SKM-1 treated with dmso at 0.1 percent for 144 hours (cell line): ENCODE measurements around the gene SRP72.
A peak's percentile ranks its signal among the peaks of the same experiment; 100 is the strongest.
"Not testable (repeated sequence)": the region's sequence is repeated elsewhere in the genome, so short reads cannot be mapped to it uniquely, and the experiment has no call there.

Source experiments
- DNase-seq: peaks from one replicate; lab custom pipeline; 2025; ENCODE audit not compliant: unreplicated experiment; lab: John Stamatoyannopoulos, UW

Gene SRP72

DNA sequence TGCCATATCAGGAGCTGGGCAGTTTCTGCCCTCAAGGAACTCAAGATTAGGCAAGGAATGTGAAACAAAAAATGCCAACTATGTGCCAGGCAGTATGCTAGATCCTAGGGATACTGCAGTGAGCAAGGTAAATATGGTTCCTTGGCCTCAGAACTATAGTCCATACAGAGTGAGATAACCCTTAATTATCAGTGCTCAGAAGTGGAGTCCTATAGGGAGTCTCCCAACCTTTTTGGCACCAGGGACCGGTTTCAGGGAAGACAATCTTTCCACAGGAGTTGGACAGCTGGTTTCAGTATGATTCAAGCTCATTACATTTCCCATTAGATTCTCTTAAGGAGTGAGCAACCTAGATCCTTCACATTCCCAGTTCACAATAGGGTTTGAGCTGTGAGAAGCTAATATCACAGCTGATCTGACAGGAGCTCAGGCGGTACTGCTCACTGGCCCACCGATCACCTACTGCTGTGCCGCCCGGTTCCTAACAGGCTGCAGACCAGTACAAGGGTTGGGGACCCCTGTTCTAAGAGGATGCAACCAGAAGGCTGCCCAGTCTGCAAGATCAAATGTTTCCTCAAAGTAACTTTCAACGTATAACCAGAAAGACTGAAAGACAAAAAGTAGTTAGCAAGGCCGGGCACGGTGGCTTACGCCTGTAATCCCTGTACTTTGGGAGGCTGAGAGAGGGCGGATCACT lies 1.7 kb upstream of the SRP72 start:
- DNase-seq: no peak

DNA sequence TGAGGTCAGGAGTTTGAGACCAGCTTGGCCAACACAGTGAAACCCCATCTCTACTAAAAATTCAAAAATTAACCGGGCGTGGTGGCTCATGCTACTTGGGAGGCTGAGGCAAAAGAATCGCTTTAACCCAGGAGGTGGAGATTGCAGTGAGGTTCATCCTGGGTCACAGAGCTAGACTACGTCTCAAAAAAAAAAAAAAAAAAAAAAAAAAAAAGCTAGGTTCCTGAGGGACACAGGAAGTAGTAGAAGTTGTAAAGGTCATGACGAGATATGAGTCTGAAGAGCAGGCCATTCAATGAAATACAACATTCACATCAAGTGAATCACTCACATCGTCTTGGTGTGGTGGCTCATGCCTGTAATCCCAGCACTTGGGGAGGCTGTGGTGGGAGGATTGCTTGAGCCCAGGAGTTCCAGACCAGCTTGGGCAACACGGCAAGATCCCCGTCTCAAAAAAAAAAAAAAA lies 1.1 kb upstream of the SRP72 start:
- DNase-seq: not testable (repeated sequence)

DNA sequence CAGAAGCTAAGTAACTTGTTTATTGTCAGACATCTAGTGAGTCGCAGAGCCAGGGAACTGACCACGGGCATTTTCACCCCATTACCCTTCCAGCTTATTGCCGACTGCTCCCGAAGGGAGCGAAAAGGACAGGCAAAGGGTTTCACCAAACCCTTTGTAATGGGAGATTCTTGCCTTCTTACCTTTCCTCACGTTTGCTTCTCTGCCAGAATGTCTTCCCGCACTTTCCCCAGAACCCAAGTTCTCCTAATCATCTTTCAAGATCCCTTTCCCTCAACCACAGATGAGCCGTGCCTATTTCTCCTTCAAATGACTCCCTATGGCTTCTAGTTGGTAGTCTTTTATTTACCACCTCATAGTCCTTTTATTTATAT lies 520 bp upstream of the SRP72 start:
- DNase-seq: no peak

DNA sequence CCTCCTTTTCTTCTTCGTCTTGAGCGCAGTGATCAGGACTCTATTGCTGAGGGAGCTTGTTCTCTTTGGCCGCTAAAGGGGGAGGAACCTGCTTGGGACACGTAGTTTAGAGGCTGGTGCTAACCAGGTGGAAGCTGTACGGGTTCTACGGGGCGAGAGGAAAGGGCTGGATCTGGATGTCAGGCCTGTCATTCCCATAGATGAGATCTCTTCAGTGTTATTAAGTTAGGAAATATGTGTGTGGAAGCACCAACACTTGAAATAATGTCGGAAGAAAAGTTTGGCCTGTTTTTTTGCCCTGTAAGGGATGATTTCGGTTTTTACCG lies 643 bp downstream of the SRP72 start:
- DNase-seq: peak; percentile 62

DNA sequence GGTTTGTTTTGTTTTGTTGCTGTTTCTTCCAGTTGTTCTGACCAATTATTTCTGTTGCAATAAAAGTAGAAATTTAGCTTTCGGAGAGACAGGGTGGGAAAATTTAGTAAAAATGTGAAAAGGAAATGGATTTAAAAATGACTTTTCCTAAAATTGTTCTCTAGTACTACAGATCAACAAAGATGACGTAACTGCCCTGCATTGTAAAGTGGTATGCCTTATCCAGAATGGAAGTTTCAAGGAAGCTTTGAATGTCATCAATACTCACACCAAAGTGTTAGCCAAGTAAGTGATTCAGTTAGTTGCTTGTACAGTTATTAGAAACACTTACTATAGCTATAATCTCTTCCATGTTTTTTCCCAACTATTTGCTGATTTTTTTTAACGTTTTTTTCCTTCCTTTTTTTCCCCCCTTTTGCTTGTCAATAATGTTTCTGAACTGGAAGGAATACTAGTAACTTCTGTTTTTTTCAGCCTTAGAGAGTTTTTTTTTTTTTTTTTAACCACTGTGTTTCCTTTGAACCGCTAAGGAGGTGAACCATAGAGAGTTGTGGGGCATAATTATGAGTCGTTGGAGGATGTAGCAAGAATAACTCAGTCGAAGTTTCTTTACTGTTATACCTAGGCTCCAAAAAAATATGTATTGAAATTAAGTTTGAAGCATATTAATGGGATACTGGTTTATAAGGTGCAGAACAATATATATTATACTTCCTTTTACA lies 2.2 kb downstream of the SRP72 start:
- DNase-seq: peak; percentile 22

DNA sequence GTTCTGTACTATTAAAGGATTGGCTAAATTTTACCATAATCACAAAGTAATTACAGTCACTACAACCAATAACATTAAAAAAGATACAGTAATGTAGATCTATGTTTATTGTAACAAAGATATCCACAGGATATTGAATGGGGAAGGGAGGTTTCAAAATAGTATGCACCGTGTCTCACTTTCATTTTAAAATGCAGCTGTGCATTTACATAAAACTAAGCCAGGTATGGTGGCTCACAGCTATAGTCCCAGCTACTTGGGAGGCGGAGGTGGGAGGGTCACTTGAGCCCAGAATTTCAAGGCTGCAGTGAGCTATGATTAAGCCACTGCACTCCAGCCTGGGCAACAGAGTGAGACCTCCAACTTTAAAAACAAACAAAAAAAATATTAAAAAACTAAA lies 8.5 kb downstream of the SRP72 start:
- DNase-seq: no peak

DNA sequence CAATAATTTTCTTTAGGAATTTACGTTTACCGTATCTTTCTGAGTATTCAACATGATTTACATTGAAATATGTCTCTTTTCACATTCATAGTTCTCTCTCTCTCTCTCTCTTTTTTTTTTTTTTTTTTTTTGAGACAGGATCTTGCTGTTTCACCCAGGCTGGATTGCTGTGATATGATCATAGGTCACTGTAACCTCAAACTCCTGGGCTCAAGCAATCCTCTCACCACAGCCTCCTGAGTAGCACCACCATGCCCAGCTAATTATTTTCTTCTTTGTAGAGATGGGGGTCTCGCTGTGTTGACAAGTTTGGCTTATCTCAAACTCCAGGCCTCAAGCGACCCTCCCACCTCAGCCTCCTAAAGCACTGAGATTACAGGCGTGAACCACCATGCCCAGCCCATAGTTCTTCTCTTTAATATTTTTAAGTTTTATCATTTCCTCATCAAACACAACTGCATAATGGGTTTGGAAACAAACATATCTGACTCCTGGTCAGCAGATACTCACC lies 9.8 kb downstream of the SRP72 start:
- no peak for DNase-seq

DNA sequence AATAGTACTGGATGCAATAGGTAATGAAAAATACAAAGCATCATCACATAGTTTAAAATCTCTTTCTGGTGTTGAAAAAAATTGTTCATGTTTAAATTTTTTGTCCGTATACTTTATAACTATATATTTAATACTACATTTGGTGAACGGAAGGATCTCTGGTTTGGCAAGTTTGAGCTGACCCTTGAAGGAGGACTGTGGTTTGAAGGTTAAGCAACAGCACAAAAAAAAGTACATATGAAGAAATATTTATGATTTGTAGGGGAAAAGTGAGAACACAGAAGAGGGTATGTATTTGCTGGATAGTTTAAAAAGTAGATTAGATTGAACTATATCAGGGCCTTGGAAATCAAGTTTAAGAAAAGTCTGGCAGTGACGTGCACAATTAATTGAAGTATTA lies 13.3 kb downstream of the SRP72 start:
- DNase-seq: no peak

DNA sequence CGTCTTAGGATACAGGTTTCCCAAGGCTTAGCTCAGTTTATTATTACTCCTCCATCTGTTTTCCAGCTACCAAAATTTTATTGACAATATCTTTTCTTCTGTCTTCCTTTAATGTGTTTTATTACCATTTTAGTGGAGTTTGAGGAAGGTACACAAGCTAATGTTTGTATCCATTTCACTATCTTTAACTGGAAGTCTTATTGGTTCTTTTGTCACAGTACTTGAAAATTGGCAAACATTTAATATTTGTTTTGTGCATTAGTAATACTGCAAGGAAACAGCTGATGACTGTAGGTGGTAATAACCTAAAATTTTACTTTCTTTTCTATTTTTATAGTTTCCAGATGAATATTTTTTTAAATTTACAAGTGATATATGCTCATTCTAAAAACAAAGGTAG lies 28.8 kb downstream of the SRP72 start:
- DNase-seq: no peak

DNA sequence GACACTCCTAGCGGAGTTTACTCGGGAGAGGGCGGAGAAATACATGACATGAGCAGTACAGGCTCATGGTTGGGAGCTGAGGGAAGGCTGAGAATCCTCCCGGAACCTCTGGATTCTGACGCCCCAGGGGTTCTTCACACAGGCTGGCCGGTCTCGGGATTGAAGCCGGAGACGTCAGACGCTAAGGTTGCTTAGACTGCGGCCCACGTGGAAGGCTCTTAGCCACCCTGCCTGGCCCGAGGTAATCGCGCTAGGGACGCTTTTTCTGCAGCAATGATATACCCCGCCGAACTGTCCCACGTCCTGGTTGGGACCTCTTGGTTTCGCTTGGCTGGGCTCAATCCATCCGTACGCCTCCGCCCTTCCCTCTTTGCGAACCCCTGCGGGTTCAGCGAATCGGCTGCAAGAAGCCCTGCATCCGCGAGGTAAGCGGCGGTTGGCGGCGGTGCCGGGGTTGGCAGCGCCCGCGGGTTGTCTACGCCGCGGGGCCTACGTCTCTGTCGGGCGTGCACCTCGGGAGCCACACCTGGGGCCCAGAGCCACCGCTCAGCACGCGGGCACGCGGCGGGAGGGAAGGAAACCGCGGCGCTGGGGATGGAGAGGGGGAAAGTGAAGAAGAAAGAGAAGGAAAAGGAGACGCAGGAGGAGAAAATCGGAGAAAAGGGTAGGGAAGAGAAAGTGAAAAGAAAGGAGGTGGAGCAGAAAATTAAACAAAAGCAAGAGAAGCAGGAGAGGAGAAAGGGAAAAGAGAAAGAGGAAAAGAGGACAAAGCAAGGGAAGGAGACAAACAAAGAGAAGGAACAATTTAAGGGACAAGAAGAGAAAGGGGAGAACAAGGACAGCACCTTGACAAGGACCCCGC lies 38.1 kb downstream of the SRP72 start, which contains the start of gene ARL9:
TSS of gene ARL9 (plus strand) at position 523 of the 862 bp plus-strand sequence. CDS start at position 595, 72 bp downstream.
- DNase-seq: no peak

DNA sequence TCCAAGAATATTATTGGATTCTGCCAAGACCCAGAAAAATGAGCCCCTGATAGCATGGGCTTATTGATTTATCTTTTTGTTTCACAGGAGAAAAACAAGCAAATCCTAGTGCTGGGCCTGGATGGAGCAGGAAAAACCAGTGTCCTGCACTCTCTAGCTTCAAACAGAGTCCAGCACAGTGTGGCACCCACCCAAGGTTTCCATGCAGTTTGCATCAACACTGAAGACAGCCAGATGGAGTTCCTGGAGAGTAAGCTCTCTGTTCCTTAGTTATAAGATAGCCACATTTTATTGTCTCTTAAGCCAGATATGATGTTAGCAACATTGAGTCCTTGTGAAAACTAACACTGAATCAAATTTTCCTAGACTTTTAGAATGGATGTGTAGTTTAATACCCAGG lies 43.7 kb downstream of the SRP72 start:
- DNase-seq: no peak

DNA sequence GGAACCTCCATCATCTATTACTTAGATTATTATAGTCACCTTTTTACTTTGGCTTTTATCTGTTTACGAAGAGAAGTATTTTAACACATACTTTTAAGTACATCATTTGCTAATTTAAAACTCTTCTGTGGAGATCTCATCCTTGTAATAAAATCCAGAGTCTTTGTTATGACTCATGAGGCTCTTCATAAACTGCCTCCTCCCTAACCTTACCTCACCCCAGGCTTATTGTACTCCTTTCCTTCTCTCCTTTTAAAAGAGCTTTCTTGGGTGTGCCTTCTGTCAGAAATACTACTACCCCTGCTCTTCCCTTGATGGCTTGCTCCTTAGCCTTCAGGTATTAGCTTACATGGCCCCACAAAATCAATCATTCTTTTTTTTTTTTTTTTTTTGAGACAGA lies 44.7 kb downstream of the SRP72 start:
- no peak for DNase-seq

DNA sequence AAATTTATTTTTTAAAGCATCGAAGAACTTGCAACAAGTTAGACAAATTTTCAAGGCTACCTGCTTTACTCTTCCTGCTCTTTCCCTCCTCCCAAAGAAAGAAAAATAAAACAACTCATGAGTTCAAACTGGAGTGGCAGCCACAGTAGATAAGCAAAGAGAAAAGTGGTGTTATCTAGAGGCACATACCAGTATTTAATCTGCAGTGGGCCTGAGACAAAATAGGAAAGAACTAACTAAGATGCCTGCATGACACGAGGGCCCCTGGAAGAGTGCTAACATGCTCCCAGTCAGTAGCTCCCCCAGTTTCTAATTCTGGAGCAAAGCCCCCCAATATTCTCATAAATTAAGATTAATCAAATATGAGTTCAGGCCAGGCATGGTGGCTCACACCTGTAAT lies 46.1 kb downstream of the SRP72 start:
- no peak for DNase-seq

DNA sequence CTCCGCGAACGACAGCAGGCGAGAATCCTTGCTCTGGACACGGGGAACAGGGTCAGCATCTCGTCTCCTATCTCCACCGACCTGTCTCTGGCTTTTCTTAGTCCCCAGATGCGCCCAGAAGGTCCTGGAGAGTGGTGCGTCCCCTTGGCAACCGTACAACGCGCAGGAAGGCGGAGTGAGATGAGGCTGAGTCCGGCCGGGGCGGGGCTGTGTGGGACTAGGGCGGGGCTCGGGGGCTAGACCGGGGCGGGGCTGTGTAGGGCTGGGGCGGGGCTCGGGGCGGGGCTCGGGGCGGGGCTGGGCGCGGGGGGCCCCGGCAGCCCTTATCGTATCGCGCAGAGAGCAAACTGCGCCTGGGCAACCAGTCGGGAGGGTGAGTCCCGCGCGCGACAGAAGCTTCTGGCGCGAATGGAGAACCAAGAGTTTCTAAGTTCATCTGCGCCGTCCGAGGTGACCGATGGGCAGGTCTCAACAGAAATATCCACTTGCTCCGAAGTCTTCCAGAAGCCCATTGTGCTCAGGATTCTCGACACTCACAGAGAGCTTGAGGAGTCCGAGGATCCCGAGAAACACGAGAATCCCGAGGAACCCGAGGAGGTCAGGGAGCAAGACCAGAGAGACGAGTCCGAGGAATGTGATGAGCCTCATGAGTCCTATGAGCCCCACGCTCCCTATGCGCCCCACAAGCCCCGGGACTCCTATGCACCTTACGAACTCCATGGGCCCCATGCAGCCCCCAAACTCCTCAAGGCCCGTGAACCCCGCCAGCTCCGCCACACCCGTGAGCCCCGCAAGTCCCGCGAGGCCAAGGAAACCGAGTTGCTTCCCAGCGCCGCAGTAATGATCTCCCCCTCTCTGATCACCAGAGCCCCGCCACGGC lies 63.1 kb downstream of the SRP72 start:
- DNase-seq: peak; percentile 60

DNA sequence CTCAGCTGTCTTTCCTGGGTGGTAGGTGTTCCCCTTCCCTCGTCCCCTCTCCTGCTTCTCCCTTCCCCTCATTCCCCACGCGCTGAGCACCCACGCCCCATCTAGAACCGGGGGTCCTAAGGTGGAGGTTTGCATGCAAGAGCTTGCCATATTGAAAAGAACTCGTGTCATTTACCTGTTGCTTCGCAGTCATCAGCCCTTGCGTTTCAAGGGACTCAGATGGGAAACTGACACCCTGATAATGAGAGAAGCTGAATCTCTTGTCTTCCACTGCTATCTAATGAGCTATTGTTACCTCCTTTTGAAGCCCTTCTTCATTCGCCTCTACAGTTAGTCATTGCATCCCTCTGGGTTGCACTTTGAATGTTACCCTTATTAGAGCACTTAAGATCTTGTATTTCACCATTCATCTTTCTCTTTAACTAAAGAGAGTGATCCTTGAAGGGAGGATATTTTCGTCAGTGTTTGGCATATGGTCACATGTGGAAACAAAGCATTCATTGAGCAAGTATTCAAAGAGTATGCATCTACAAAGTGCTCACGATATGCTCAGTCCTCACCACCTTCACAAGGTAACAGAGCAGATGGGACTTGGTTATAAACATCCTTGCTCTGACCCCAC lies 63.8 kb downstream of the SRP72 start:
- no peak for DNase-seq

DNA sequence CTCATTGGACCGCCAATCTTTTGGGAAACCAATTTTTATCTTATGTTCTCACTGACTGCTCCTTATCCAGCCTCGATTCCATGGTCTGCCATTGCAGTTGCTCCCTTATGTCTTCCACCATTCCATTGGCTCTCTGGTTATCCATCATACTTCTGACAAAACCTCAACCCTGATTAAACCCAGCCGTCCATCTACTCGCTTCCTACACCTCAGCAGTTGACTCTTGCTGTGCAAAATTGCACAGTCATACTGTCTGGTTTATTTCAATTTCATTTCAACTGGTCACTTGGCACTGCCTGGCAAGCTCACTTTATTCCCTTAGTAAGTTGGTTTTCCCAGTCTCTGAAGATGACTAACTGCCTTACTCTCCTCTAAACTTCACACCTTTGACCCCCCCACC lies 64.4 kb downstream of the SRP72 start:
- DNase-seq: no peak

DNA sequence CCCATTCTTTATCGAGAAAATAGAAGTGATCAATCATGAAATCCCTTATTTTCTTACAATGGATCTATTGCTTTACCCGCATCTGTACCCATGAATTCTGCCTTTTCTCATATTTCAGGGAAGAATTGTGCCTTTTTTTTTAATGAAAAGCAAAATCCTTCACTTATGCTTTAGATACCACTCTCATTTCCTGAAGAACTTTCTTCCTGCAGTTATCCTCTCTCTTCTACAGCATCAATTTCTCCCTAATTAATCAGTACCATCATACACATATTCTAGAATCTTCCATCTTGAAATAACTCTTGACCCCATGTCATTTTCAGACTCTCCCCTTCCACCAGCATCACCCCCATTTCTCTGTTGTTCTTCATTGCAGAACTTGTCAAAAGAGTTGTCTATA lies 64.8 kb downstream of the SRP72 start:
- no peak for DNase-seq

DNA sequence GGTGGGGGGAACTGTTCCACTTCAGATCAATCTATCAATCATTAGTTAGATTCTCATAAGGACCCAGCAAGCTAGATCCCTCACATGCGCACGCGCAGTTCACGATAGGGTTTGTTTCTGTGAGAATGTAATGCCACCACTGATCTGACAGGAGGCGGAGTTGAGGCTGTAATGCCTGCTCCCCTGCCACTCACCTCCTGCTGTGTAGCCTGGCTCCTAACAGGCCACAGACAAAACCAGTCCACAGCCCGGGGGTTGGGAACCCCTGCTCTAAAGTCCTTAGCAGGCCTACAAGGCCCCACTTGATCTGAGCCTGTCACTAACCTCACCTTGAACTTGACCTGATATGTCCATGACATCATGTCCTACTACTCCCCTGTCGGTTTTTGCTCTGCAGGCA lies 68.5 kb downstream of the SRP72 start:
- no peak for DNase-seq

DNA sequence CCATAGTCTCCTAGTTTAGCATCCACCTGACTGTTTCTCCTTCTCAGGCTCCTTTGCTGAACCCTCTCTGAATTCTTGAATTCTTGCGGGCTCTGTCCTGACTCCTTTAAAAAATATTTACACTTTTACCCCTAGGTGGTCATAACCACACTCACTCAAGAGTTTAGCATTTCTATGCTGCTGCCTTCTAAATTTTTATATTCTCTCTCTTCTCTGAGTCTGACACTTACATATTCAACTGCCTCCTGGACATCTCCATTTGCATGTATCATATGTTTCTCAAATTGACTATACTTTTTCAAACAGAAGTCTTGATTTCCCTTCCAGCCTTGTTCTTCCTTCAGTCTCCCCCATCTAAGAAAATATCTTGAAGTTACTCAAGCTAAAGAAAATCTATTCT lies 69.7 kb downstream of the SRP72 start:
- no peak for DNase-seq

DNA sequence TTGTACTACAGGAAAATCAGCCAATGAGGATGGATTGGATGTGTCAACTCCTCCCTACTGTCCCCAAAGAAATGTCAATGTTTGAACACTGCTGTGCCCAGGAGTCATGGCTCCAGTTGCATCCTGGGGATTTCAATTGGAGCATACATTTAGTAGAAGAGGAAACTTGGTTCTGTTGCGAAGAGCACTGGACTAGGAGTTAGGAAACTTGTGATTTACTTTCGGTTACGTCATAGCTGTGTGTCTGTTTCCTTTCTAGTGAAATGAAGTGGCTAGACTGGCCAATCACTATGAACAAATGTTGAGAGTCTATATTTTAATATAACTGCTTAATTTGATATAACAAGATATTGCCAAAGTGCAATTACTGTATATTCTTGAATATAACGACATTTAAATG lies 73.4 kb downstream of the SRP72 start:
- DNase-seq: peak; percentile 4
